ENCODE results near the gene LHPP. TPM values are rescaled to one million over a fixed set of nuclear protein-coding genes. Genes with fewer than 3 reads are reported as not detected.
A peak's percentile ranks its signal among the peaks of the same experiment; 100 is the strongest.

Gene LHPP
- total RNA-seq, 2 donors from 2014 or later = 26.1 to 29.8 TPM

DNA sequence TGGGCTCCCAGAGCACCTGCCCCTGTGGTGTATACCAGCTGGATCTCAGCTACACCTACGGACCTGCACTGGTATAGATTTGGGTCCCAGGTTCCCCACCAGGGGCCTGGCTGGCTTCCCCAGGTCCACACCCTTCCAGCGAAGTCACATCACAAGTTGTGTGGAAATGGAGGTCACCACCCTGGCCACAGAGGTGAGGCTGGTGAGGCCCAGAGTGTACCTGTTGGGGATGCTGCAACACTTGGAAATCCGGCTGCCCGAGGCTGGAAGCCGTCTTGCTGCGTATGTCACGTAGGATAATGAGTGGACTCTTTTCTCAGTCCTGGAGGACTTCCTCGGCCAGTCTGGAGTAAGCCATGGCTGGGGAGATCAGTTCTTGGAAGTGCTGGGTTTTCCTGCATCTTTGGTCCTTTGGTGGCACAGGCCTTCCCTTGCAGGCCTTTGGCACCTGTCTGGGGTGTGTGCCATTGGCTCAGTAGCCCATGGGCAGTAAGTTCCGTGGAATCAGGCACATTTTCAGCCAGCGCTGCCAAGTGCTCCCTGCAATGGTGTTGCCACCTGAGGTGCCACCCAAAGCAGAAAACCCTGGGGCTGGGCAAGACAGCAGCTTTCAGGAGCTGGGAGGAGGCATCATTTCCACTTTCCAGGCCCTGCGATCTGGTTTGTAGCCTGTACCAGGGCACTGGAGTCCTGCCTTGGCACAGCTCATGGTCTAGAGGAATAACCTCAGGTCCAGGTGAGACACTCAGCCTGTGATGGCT, 97.9 kb downstream of the LHPP start:
- ATAC-seq (no peak), DNase-seq (no peak)
- intact Hi-C loops (cut with DNase I, micrococcal nuclease) = no loop called here

DNA sequence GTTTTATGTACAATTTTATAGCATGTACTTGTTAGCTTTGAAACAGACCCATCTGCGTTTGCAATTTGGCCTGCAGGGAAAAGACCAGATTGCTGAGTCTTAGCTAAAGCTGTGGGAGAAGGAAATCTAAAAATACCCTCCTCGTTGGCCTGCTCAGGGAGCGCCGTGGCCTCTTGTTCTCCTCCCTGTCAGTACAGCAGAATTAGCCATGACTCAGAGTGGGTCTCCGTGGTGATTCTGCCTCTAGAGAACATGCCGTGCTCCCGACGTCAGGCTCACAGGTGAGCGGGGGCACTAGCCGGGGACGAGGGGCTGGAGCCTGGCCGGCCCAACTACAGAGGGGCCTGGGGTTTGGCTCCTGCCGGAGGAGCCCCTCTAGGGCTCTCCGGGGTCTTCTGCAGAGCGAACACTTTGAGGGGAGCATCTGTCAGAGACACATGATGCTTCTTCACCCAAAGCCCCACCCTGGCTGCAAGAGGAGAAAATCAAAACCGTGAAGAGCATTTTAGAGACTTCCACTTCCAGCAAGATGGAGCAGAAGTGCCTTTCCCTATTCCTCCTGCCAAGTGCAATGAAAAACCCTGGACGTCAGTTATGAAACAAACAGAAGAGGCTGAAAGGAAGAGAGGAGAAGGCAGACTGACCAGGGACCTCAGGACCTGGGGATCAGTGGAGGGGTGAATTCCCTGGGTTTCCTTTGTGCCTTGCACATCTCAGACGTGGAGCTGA, 98.9 kb downstream of the LHPP start:
- no peak for ATAC-seq
- DNase-seq = peak in 1 of 2 donors; percentile 57
- intact Hi-C loops (cut with DNase I, micrococcal nuclease) = no loop called here

DNA sequence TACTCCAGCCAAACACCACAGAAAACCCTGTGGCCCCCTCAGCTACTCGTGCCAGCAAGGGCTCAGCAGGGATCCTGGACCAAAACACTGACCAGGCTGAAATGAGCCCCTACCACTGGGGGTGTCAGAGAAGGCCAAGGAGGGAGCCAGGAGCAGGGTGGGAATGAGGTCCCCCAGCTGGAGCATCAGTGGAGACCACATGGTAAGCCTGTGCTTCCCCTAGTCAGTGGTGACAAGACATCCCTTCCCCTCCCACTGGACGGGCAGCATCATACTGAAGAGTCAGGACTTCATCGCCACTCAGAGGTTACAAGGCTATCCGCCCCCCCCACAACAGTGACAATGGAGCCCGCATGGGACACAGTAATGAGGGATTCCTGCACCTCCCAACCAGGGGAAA, 99.6 kb downstream of the LHPP start:
- DNase-seq (no peak), ATAC-seq (no peak)
- intact Hi-C loops (cut with DNase I, micrococcal nuclease) = no loop called here

GRCh38 chr10:124562425-124563060, 100.9 kb downstream of the LHPP start:
- DNase-seq (no peak), ATAC-seq (no peak)
- intact Hi-C loops (cut with DNase I, micrococcal nuclease) = no loop called here

DNA sequence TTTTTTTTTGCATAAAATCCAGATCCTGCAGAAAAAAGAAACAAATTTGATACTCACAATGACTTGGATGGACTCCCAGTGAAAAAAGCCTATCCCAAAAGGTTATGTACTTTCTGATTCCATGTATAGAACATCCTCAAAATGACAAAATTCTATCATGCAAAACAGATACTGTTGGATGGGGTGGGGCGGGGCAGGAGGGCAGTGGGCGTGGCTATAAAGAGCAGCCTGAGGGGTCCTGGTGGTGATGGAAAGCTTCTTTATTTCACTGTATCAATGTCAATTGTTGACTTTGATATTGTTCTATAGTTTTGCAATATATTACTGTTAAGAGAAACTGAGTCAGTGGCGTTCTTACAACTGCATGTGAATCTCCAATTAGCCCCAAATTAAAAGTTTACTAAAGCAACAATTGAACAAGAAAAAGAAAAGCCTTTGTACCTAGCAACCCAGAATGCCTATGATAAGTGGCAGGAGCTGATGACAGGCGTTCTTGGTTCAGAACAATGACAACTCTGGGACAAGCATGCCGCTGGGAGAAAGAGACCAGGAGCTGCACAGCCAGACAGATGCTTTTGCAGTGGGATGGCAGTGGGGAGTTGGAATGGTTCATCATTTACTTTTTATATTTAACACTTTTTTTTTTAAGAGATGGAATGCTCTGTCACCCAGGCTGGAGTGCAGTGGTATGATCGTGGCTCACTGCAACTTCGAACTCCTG, 101.9 kb downstream of the LHPP start:
- intact Hi-C loops (cut with DNase I, micrococcal nuclease) = no loop called here
- DNase-seq (no peak), ATAC-seq (no peak)

GRCh38 chr10:124564881-124565280, 103.3 kb downstream of the LHPP start:
- intact Hi-C loops (cut with DNase I, micrococcal nuclease) = no loop called here
- ATAC-seq (no peak), DNase-seq (no peak)

- peak; percentile 46 for ATAC-seq
- no peak for DNase-seq
- intact Hi-C loops (cut with DNase I, micrococcal nuclease) = no loop called here
Measured at GRCh38 chr10:124565565-124566221, 104.1 kb downstream of the LHPP start.

GRCh38 chr10:124566222-124566888, 104.7 kb downstream of the LHPP start:
- intact Hi-C loops (cut with DNase I, micrococcal nuclease) = no loop called here
- DNase-seq (no peak), ATAC-seq (no peak)

DNA sequence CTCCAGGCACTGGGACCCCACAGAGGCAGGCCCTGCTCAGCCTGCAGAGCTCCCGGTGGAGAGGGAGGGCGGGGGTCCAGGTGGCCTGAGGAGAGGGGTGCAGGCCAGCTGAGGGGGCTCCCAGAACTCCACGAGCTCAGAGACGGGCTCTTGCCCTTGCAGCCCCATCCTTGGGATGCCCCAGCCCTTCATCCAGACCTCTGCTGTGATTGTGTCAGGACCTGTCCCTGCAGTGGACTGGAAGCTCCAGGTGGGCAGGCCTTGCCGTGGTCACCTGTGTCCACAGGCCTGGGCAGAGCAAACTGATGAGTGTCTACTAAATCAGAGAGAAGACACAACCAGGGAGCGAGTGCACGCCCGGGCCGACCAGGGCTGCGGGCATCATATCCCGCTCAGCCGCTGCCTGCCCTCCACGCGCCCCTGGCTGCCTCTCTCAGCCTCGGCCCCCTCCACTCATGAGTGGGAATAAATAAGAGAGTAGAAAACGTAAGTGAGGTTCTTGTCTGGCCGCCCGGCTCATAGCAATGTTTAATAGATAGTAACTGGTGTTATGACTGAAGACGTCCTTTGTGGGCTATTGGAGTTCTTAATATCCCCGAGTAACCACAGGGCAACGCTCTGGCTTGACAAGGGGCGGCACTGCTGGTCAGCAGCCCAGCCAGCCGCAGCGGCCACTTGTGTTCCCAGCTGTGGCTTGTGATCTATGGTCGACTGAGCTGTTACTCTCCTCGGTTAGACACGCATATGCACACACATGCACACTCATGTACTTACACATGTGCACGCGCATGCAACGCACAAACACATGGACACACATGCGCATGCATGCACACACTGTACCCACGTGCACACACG, 105.6 kb downstream of the LHPP start:
- DNase-seq (no peak), ATAC-seq (no peak)
- intact Hi-C loops (cut with DNase I, micrococcal nuclease) = no loop called here

- no peak for DNase-seq
- intact Hi-C loops (cut with DNase I, micrococcal nuclease) = no loop called here
- ATAC-seq = no peak
Measured at GRCh38 chr10:124568339-124568738, 106.7 kb downstream of the LHPP start.

GRCh38 chr10:124568848-124569622, 107.4 kb downstream of the LHPP start:
- DNase-seq (no peak), ATAC-seq (no peak)
- intact Hi-C loops (cut with DNase I, micrococcal nuclease) = no loop called here

DNA sequence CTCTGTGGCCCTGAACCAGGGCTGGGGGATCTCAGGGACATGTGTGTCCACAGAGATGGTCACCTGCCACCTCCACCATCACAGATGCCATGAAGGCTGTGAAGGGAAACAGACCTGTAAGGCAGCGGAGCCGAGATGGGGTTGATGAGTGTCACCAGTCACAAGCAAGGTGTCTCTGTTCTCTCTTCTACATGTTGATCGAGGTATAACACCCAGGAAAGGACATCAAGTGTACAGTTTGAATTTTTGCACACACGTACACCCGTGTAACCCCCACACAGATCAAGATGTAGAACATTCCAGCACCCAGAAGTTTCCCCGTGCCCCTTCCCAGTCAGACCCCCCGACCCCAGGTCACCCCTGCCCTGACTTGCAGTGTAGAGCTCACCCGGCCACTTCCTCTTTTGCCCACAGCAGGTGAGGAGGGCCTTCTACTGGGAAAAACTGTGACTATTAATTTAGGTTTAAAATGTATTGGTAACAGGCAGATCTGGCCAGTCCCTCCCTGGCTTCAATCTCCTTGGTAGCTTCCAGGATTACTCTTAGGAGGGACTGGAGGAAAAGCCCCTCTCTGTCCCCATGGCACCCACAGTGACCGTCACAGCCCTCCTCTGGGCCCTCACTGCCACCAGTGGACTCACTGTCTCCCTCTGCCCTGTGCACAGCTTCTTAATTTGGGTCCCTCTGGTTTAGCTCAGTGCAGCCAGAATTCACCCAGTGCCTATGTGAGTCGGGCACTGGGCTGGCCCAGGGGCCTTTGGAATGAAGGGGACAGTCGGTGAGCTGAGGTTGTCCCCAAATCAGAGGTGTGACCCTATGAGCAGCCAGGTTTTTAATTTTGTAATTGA, 108.2 kb downstream of the LHPP start:
- ATAC-seq (no peak), DNase-seq (no peak)
- intact Hi-C loops (cut with DNase I, micrococcal nuclease) = no loop called here

- ATAC-seq (no peak), DNase-seq (no peak)
Measured at GRCh38 chr10:124570646-124571045, 109.0 kb downstream of the LHPP start.

GRCh38 chr10:124572751-124573150, 111.1 kb downstream of the LHPP start:
- DNase-seq (no peak), ATAC-seq (no peak)
- intact Hi-C loops (cut with DNase I, micrococcal nuclease) = no loop called here

More at GRCh38 chr10:124570646-124571045, 109.0 kb downstream of the LHPP start:
- intact Hi-C loops (cut with DNase I, micrococcal nuclease) = no loop called here

DNA sequence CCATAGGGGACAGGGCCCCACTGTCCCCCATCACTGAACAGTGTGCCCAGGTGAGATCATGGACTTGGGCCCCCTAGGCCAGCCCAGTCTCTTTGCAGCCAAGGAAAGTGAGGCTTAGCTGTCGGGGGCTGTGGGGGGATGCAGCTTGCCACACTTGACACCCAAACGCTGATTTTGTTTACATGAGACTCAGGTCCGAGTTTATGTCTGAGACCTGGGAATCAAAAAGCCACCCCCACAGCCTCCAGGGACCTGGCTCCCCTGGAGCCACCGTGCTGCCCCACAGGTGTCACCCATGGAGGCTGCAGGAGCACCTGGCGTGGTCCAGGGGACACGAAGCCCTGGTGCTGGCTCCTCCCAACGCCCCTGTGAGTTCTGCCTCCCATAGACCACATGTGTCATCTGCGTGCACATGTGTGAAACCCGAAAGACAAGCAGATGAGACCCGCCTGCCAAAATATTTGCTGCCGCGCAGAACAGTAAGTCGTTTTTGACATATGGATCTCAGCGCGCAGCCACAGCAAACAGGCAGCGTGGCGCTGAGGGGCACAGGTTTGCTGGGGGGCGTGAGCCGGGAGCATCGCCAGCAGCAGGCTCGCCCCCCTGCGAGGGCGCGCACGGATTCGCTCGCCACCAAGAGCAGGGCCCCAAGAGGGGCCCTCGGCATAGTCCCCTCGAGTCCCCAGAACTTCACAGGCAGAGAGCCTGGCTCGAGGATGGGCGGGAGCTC, 112.3 kb downstream of the LHPP start:
- ATAC-seq (no peak), DNase-seq (no peak)
- intact Hi-C loops (cut with DNase I, micrococcal nuclease) = no loop called here
